ENCODE data around the gene KLHL7. TPM values are rescaled to one million over a fixed set of nuclear protein-coding genes. Genes with fewer than 3 reads are reported as not detected.

The KLHL7 gene
- 10 to 100 TPM; 17.3 to 19.8 TPM for total RNA-seq

GRCh38 chr7:23105644-23106056 is at the start of gene KLHL7:
KLHL7 (plus strand) TSS chr7:23105785; CDS start chr7:23106027, 242 bp downstream.

GRCh38 chr7:23181684-23182553 is 76.3 kb downstream of the KLHL7 start, which contains the start of gene NUP42:
NUP42 (plus strand) TSS chr7:23182048; CDS start chr7:23182086, 38 bp downstream.

Other genes starting within 250 kb of the KLHL7 start
- gene HYCC1, start 91.7 kb upstream of the KLHL7 start, total RNA-seq, result 10 to 100 TPM; 70.5 to 70.8 TPM
- 10 to 100 TPM; 34.2 to 35.8 TPM for gene NUP42, start 76.3 kb downstream of the KLHL7 start, total RNA-seq
- gene GPNMB, start 141.0 kb downstream of the KLHL7 start, total RNA-seq, result under 1 TPM in 1 of 2 experiments, not detected in 1; 0.10 TPM
- 10 to 100 TPM; 41.7 to 45.4 TPM for gene MALSU1, start 193.6 kb downstream of the KLHL7 start, total RNA-seq

Measured in activated naive CD4-positive, alpha-beta T cell treated with anti-CD3 and anti-CD28 coated beads, Interleukin-2, amount 10 ng/mL, durations not matched to agents 5 hours and 36 hours (primary cell).